Activated CD4-positive, alpha-beta T cell treated with anti-CD3 and anti-CD28 coated beads for 24 hours (primary cell): ENCODE results near the gene SLC37A3.
"Not testable (repeated sequence)": the region's sequence is repeated elsewhere in the genome, so short reads cannot be mapped to it uniquely, and the experiment has no call there.

Experiments
- DNase-seq, 2 donors: peaks; one replicate each; pipeline ENCODE4 v3.0.0-alpha.2; 2020; ENCODE audit warnings: low read depth in 2 of 2

Gene SLC37A3

GRCh38 chr7:140348161-140348849 is 50.0 kb downstream of the SLC37A3 start:
- no peak for DNase-seq

- no peak for DNase-seq
Measured at GRCh38 chr7:140347218-140347617, 51.1 kb downstream of the SLC37A3 start.

- no peak for DNase-seq
Measured at GRCh38 chr7:140345426-140345825, 52.9 kb downstream of the SLC37A3 start.

- no peak for DNase-seq
Measured at GRCh38 chr7:140342727-140343514, 55.4 kb downstream of the SLC37A3 start.

GRCh38 chr7:140338959-140339358 is 59.4 kb downstream of the SLC37A3 start:
- DNase-seq, result not testable (repeated sequence)

- no peak for DNase-seq
Measured at GRCh38 chr7:140334341-140335057, 63.8 kb downstream of the SLC37A3 start.

- DNase-seq, result no peak
Measured at GRCh38 chr7:140333686-140334085, 64.6 kb downstream of the SLC37A3 start.

- DNase-seq, result no peak
Measured at GRCh38 chr7:140333223-140333622, 65.1 kb downstream of the SLC37A3 start.

- no peak for DNase-seq
Measured at GRCh38 chr7:140330595-140330994, 67.7 kb downstream of the SLC37A3 start.

GRCh38 chr7:140330128-140330527 is 68.2 kb downstream of the SLC37A3 start:
- DNase-seq, result no peak

GRCh38 chr7:140327261-140327661 is 71.1 kb downstream of the SLC37A3 start:
- no peak for DNase-seq

GRCh38 chr7:140326116-140326928 is 72.0 kb downstream of the SLC37A3 start:
- DNase-seq, result peak in 1 of 2 donors; percentile 7

GRCh38 chr7:140325600-140325999 is 72.7 kb downstream of the SLC37A3 start:
- no peak for DNase-seq

- DNase-seq, result no peak
Measured at GRCh38 chr7:140324714-140325113, 73.6 kb downstream of the SLC37A3 start.

- DNase-seq, result no peak
Measured at GRCh38 chr7:140322759-140323158, 75.6 kb downstream of the SLC37A3 start.

GRCh38 chr7:140320078-140320477 is 78.3 kb downstream of the SLC37A3 start:
- DNase-seq, result not testable (repeated sequence)

- DNase-seq, result no peak
Measured at GRCh38 chr7:140317999-140318398, 80.3 kb downstream of the SLC37A3 start.

GRCh38 chr7:140317597-140317996 is 80.7 kb downstream of the SLC37A3 start:
- no peak for DNase-seq

GRCh38 chr7:140316165-140316661 is 82.1 kb downstream of the SLC37A3 start:
- DNase-seq, result no peak

- no peak for DNase-seq
Measured at GRCh38 chr7:140315498-140316164, 82.7 kb downstream of the SLC37A3 start.
